T-helper 1 cell treated with Interleukin-12 subunit alpha and Interleukin-12 subunit beta and Interleukin-4 antibody, amounts not matched to agents 30 μg/mL and 1 μg/mL, for 36 hours (primary cell): Measurements from ENCODE around the gene OVOL2.
"Not testable (repeated sequence)": the region's sequence is repeated elsewhere in the genome, so short reads cannot be mapped to it uniquely, and the experiment has no call there.

ENCODE experiments used
- H3K27ac Mint-ChIP-seq: one replicate; pipeline ENCODE4 v1.8.0; 2021; ENCODE audit warnings: mild to moderate bottlenecking, mixed read lengths
- H3K27me3 Mint-ChIP-seq: one replicate; pipeline ENCODE4 v1.8.0; 2021; ENCODE audit warnings: low read depth, mixed read lengths
- H3K36me3 Mint-ChIP-seq: one replicate; pipeline ENCODE4 v1.8.0; 2021; ENCODE audit warnings: low read depth, mixed read lengths
- H3K4me1 Mint-ChIP-seq: one replicate; pipeline ENCODE4 v1.8.0; 2021; ENCODE audit warnings: low read depth, mixed read lengths
- H3K4me3 Mint-ChIP-seq: one replicate; pipeline ENCODE4 v1.8.0; 2021; ENCODE audit warnings: mild to moderate bottlenecking, moderate library complexity, mixed read lengths
- H3K9me3 Mint-ChIP-seq: one replicate; pipeline ENCODE4 v1.8.0; 2021; ENCODE audit warnings: mixed read lengths

Gene OVOL2

GRCh38 chr20:18041462-18041861 lies 16.3 kb downstream of the OVOL2 start:
- Mint-ChIP-seq H3K4me3 (no peak overlapping the region), H3K27ac (no peak overlapping the region), H3K4me1 (no peaks in the 10 kb centered on the region), H3K36me3 (no peaks in the 10 kb centered on the region), H3K27me3 (peaks cover 3% of the 10 kb centered on the region), H3K9me3 (no peaks in the 10 kb centered on the region)

GRCh38 chr20:18039063-18039462 lies 18.7 kb downstream of the OVOL2 start:
- no peaks in the 10 kb centered on the region for H3K36me3 Mint-ChIP-seq
- H3K27me3 Mint-ChIP-seq = peaks cover 10% of the 10 kb centered on the region
- no peaks in the 10 kb centered on the region for H3K9me3 Mint-ChIP-seq
- no peak overlapping the region for H3K27ac Mint-ChIP-seq
- H3K4me1 Mint-ChIP-seq = no peaks in the 10 kb centered on the region
- H3K4me3 Mint-ChIP-seq = no peak overlapping the region

- no peak overlapping the region for H3K27ac Mint-ChIP-seq
- H3K27me3 Mint-ChIP-seq = peaks cover 7% of the 10 kb centered on the region
- H3K4me1 Mint-ChIP-seq = no peaks in the 10 kb centered on the region
- no peaks in the 10 kb centered on the region for H3K36me3 Mint-ChIP-seq
- no peaks in the 10 kb centered on the region for H3K9me3 Mint-ChIP-seq
- H3K4me3 Mint-ChIP-seq = no peak overlapping the region
These were observed 23.7 kb downstream of the OVOL2 start for GRCh38 chr20:18034039-18034438.

- Mint-ChIP-seq H3K4me1 (no peaks in the 10 kb centered on the region), H3K4me3 (no peak overlapping the region), H3K27ac (no peak overlapping the region), H3K36me3 (no peaks in the 10 kb centered on the region), H3K9me3 (no peaks in the 10 kb centered on the region), H3K27me3 (peaks cover 7% of the 10 kb centered on the region)
These were observed 24.5 kb downstream of the OVOL2 start for GRCh38 chr20:18032977-18033892.

GRCh38 chr20:18031888-18032509 lies 25.7 kb downstream of the OVOL2 start:
- Mint-ChIP-seq H3K27ac (no peak overlapping the region), H3K4me1 (no peaks in the 10 kb centered on the region), H3K36me3 (no peaks in the 10 kb centered on the region), H3K4me3 (no peak overlapping the region), H3K9me3 (no peaks in the 10 kb centered on the region), H3K27me3 (peaks cover 7% of the 10 kb centered on the region)

- Mint-ChIP-seq H3K27ac (no peak overlapping the region), H3K27me3 (peaks cover 7% of the 10 kb centered on the region), H3K36me3 (no peaks in the 10 kb centered on the region), H3K9me3 (no peaks in the 10 kb centered on the region), H3K4me1 (no peaks in the 10 kb centered on the region), H3K4me3 (no peak overlapping the region)
These were observed 26.7 kb downstream of the OVOL2 start for GRCh38 chr20:18031050-18031449.

GRCh38 chr20:18030020-18030419 lies 27.7 kb downstream of the OVOL2 start:
- Mint-ChIP-seq H3K36me3 (no peaks in the 10 kb centered on the region), H3K27me3 (peaks cover 7% of the 10 kb centered on the region), H3K27ac (no peak overlapping the region), H3K4me3 (no peak overlapping the region), H3K4me1 (no peaks in the 10 kb centered on the region), H3K9me3 (no peaks in the 10 kb centered on the region)

GRCh38 chr20:18027011-18027410 lies 30.7 kb downstream of the OVOL2 start:
- not testable (repeated sequence) for H3K27ac Mint-ChIP-seq, H3K27me3 Mint-ChIP-seq, H3K36me3 Mint-ChIP-seq, H3K4me1 Mint-ChIP-seq, H3K4me3 Mint-ChIP-seq, H3K9me3 Mint-ChIP-seq

GRCh38 chr20:18024606-18025127 lies 33.0 kb downstream of the OVOL2 start:
- H3K4me1 Mint-ChIP-seq = no peaks in the 10 kb centered on the region
- no peaks in the 10 kb centered on the region for H3K27me3 Mint-ChIP-seq
- no peak overlapping the region for H3K27ac Mint-ChIP-seq
- no peak overlapping the region for H3K4me3 Mint-ChIP-seq
- H3K9me3 Mint-ChIP-seq = no peaks in the 10 kb centered on the region
- H3K36me3 Mint-ChIP-seq = no peaks in the 10 kb centered on the region

GRCh38 chr20:18020931-18021330 lies 36.8 kb downstream of the OVOL2 start:
- H3K27ac Mint-ChIP-seq = no peak overlapping the region
- H3K4me1 Mint-ChIP-seq = no peaks in the 10 kb centered on the region
- peaks cover 6% of the 10 kb centered on the region for H3K27me3 Mint-ChIP-seq
- no peaks in the 10 kb centered on the region for H3K36me3 Mint-ChIP-seq
- no peak overlapping the region for H3K4me3 Mint-ChIP-seq
- no peaks in the 10 kb centered on the region for H3K9me3 Mint-ChIP-seq

- no peak overlapping the region for H3K27ac Mint-ChIP-seq
- no peaks in the 10 kb centered on the region for H3K4me1 Mint-ChIP-seq
- H3K9me3 Mint-ChIP-seq = no peaks in the 10 kb centered on the region
- H3K36me3 Mint-ChIP-seq = no peaks in the 10 kb centered on the region
- peaks cover 6% of the 10 kb centered on the region for H3K27me3 Mint-ChIP-seq
- no peak overlapping the region for H3K4me3 Mint-ChIP-seq
These were observed 38.6 kb downstream of the OVOL2 start for GRCh38 chr20:18019068-18019467.

- Mint-ChIP-seq H3K36me3 (no peaks in the 10 kb centered on the region), H3K4me1 (no peaks in the 10 kb centered on the region), H3K9me3 (no peaks in the 10 kb centered on the region), H3K27me3 (peaks cover 6% of the 10 kb centered on the region), H3K27ac (no peak overlapping the region), H3K4me3 (no peak overlapping the region)
These were observed 39.6 kb downstream of the OVOL2 start for GRCh38 chr20:18018100-18018499.

GRCh38 chr20:18016772-18017171 lies 40.9 kb downstream of the OVOL2 start:
- no peaks in the 10 kb centered on the region for H3K36me3 Mint-ChIP-seq
- H3K27ac Mint-ChIP-seq = no peak overlapping the region
- H3K4me3 Mint-ChIP-seq = no peak overlapping the region
- H3K9me3 Mint-ChIP-seq = no peaks in the 10 kb centered on the region
- no peaks in the 10 kb centered on the region for H3K4me1 Mint-ChIP-seq
- H3K27me3 Mint-ChIP-seq = peaks cover 6% of the 10 kb centered on the region

- no peaks in the 10 kb centered on the region for H3K4me1 Mint-ChIP-seq
- H3K9me3 Mint-ChIP-seq = no peaks in the 10 kb centered on the region
- H3K4me3 Mint-ChIP-seq = no peak overlapping the region
- no peaks in the 10 kb centered on the region for H3K36me3 Mint-ChIP-seq
- peaks cover 6% of the 10 kb centered on the region for H3K27me3 Mint-ChIP-seq
- H3K27ac Mint-ChIP-seq = no peak overlapping the region
These were observed 43.3 kb downstream of the OVOL2 start for GRCh38 chr20:18014411-18014810.

- Mint-ChIP-seq H3K4me3 (no peak overlapping the region), H3K4me1 (no peaks in the 10 kb centered on the region), H3K27me3 (peaks cover under 1% of the 10 kb centered on the region), H3K36me3 (no peaks in the 10 kb centered on the region), H3K9me3 (no peaks in the 10 kb centered on the region), H3K27ac (no peak overlapping the region)
These were observed 44.8 kb downstream of the OVOL2 start for GRCh38 chr20:18012901-18013300.
